Prostate gland (tissue), 2 donors: ENCODE measurements around the gene NFKBIB. TPM values are rescaled to one million over a fixed set of nuclear protein-coding genes. Genes with fewer than 3 reads are reported as not detected.
A peak's percentile ranks its signal among the peaks of the same experiment; 100 is the strongest.

Experiments
- DNase-seq: peaks from one replicate; pipeline ENCODE4 v3.0.0-alpha.2; 2019; ENCODE audit warnings: low spot score
- H3K27ac ChIP-seq, 2 donors: fragments of 200-600 bp; sonication (generic); 2 replicates each; pipeline ENCODE4 v1.5.1; 2017 to 2019
- H3K27me3 ChIP-seq: fragments of 200-600 bp; sonication (generic); replicated peaks from 2 replicates; pipeline ENCODE4 v1.5.1; 2019; ENCODE audit not compliant: insufficient read depth
- H3K36me3 ChIP-seq, 2 donors: fragments of 200-600 bp; sonication (generic); 1 replicate in 1 of 2; 2 replicates in 1 of 2; pipeline versions ENCODE4 v1.5.1 to v1.8.1; 2017 to 2019
- H3K4me1 ChIP-seq: fragments of 200-600 bp; sonication (generic); replicated peaks from 2 replicates; pipeline ENCODE4 v1.5.1; 2019
- H3K4me3 ChIP-seq, 2 donors: fragments of 200-600 bp; sonication (generic); 2 replicates each; pipeline ENCODE4 v1.5.1; 2017 to 2019
- H3K9me3 ChIP-seq: fragments of 200-600 bp; sonication (generic); 2 replicates; pipeline ENCODE4 v1.5.1; 2017
- POLR2A ChIP-seq: fragments of 450-650 bp; IDR thresholded peaks from one replicate; pipeline ENCODE4 v1.6.1; 2016; ENCODE audit warnings: antibody characterized with exemption, mild to moderate bottlenecking
- POLR2AphosphoS5 ChIP-seq: sonication (generic); formaldehyde crosslinking; IDR thresholded peaks from one replicate; pipeline ENCODE4 v1.6.1; 2017; ENCODE audit warnings: antibody characterized with exemption
- WGBS: methylation state at CpG from one replicate; pipeline ENCODE4 v1.1.5; 2018; 5-methylcytosine and 5-hydroxymethylcytosine counted together
- intact Hi-C: fragments of 100-400 bp; cut with DNase I; formaldehyde crosslinking; loops from one replicate; pipeline ENCODE4 v1.14.2; 2022
- total RNA-seq, 2 donors: library from RNA; depleted of rRNA; stranded (reverse); fragments of >200 nt; gene quantifications; one replicate each; pipeline ENCODE4 v1.1.0, GENCODE V29; 2016
- TF ChIP-seq, protein P1 (sequence below), 4 experiments: fragments of 200-600 bp in 2 of 4; fragments of 450-650 bp in 2 of 4; sonication (generic) in 2 of 4; IDR thresholded peaks; 1 replicate in 3 of 4; 2 replicates in 1 of 4; pipeline ENCODE4 v1.5.1; 2016 to 2019; ENCODE audit warnings: antibody characterized with exemption in 4 of 4, mild to moderate bottlenecking in 2 of 4, moderate library complexity in 2 of 4

The NFKBIB gene
- total RNA-seq, 2 donors from 2014 or later, result 29.8 to 50.6 TPM

DNA sequence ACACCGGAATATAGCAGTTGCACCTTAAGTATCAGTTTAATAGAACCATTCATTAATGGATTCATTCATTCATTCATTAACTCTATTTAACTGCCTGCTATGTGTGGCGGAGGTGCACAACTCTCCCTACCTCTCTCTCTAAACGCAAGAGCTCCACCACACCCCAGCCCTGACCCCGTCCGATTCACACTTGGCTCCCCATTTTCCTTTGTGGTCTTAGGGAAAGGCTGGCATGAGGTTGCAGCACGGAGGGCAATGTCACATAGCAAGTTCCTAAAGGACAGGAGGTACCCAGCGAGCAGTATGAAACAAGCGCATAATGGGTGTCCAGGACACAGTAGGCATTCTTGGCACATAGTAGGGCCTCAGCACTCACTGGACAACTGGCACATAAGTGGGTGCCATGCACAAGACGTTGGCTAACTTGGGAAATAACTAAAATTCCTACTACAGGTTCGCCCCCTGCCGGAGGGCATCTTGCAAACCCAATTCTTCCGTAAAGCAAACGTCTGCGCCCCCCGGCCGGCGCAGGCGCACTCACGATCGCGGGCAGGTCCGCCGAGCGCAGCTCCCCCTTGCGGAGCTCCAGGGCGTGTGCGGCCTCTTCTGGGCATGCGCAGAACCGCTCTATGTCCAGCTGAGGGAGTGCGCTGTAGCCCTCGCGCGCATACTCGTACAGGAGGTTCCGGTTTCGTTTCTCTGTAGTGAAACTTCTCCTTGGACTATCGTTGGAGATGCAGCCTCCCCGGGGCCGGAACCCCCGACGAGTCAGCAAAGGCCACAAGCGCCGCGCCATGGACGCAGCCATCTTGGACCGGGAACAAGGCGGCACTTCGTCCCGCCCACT lies 30.4 kb downstream of the NFKBIB start, which contains the start of gene SARS2:
Gene SARS2, minus strand, starts transcription at position 835 of the 847 bp plus-strand sequence. Its CDS starts 27 bp downstream, at position 808.
- H3K9me3 ChIP-seq, result no peaks in the 10 kb centered on the region
- peaks cover 5% of the 10 kb centered on the region for H3K4me1 ChIP-seq
- no peaks in the 10 kb centered on the region for H3K27me3 ChIP-seq
- peak within 1 kb of the TSS; percentile 91 to 94 for H3K27ac ChIP-seq
- DNase-seq, result peak; percentile 85
- 3% methylated on average over 48 of the region's 49 CpGs for WGBS
- peak within 1 kb of the TSS; percentile 60 to 61 for H3K4me3 ChIP-seq
- TF ChIP-seq POLR2A (peak; percentile 16), POLR2AphosphoS5 (peak; percentile 90)
- TF ChIP-seq, protein P1, sequence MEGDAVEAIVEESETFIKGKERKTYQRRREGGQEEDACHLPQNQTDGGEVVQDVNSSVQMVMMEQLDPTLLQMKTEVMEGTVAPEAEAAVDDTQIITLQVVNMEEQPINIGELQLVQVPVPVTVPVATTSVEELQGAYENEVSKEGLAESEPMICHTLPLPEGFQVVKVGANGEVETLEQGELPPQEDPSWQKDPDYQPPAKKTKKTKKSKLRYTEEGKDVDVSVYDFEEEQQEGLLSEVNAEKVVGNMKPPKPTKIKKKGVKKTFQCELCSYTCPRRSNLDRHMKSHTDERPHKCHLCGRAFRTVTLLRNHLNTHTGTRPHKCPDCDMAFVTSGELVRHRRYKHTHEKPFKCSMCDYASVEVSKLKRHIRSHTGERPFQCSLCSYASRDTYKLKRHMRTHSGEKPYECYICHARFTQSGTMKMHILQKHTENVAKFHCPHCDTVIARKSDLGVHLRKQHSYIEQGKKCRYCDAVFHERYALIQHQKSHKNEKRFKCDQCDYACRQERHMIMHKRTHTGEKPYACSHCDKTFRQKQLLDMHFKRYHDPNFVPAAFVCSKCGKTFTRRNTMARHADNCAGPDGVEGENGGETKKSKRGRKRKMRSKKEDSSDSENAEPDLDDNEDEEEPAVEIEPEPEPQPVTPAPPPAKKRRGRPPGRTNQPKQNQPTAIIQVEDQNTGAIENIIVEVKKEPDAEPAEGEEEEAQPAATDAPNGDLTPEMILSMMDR (IDR thresholded peaks at IDR 0.05), result peak; percentile 99 to 100 (median 100)
- H3K36me3 ChIP-seq, result no peaks in the 10 kb centered on the region
- intact Hi-C loops, result loop anchor here (5.0 to 10.0 kb wide), 3 partner anchors 195 to 525 kb away; partner anchors contain the start of genes ACTN4 and FAM98C

DNA sequence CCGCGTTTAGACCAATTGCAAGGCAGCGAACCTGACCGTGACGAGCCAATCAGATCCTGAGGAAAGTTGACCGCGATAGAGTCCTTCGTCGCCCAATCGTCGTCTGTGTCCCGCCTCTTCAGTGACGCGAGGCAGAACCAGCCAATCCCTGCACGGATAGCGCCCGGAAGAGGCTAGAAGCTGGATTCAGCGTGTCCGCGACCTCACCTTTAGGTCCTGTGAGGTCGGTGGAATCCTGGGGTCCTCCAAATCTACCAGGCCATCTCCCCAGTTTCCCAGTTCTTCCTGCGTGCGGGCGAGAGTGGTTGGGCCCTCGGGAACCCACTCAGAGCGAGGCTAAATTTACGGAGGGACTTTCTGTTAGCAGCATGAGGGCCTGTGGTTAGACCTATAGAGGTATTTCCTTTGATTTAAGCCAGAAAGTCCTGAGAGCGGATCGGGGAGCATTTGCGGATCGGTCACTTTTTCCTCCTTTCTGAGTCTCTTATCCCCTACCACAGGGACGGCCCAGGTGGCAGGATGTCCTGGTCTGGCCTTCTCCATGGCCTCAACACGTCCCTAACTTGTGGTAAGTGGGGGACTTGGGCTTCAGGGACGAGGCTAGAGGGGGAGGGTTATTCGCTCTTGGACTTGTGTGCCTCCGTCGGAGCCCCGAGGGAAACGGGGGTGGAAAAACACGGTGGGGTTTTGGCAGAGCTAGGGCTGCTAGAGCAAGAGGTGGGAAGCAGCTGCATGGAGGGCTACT lies 31.2 kb downstream of the NFKBIB start, which contains the start of gene MRPS12:
Gene MRPS12, plus strand, starts transcription at position 169 of the 745 bp plus-strand sequence. Its CDS starts 351 bp downstream, at position 520.
- intact Hi-C loops, result loop anchor here (5.0 to 10.0 kb wide), 3 partner anchors 196 to 526 kb away; partner anchors contain the start of genes ACTN4 and FAM98C
- H3K4me3 ChIP-seq, result peak within 1 kb of the TSS; percentile 60 to 61
- peak within 1 kb of the TSS; percentile 91 to 94 for H3K27ac ChIP-seq
- no peaks in the 10 kb centered on the region for H3K9me3 ChIP-seq
- no peaks in the 10 kb centered on the region for H3K36me3 ChIP-seq
- TF ChIP-seq POLR2AphosphoS5, result no peak
- TF ChIP-seq POLR2A, result peak; percentile 33
- H3K27me3 ChIP-seq, result no peaks in the 10 kb centered on the region
- H3K4me1 ChIP-seq, result peaks cover 5% of the 10 kb centered on the region
- peak; percentile 99 for DNase-seq
- 0% methylated on average over 40 of the region's 40 CpGs for WGBS

DNA sequence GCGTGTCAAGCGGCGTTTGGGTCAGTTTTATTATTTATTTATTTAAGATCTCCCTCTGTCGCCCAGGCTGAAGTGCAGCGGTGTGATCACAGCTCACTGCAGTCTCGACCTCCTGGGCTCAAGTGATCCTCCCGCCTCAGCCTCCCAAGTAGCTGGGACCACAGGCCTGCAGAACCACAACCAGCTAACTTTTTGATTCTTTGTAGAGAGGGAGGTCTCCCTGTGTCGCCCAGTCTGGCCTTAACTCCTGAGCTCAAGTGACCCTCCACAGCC lies 31.7 kb downstream of the NFKBIB start:
- TF ChIP-seq, protein P1 (IDR thresholded peaks at IDR 0.05), result no peak
- TF ChIP-seq POLR2A (no peak), POLR2AphosphoS5 (no peak)
- peaks cover 5% of the 10 kb centered on the region for H3K4me1 ChIP-seq
- 26% methylated on average over 8 of the region's 8 CpGs for WGBS
- no peaks in the 10 kb centered on the region for H3K36me3 ChIP-seq
- intact Hi-C loops, result loop anchor here (5.0 to 10.0 kb wide), 3 partner anchors 197 to 527 kb away; partner anchors contain the start of genes ACTN4 and FAM98C
- H3K27ac ChIP-seq, result peak overlapping the region; percentile 91 to 94
- peak overlapping the region; percentile 60 to 61 for H3K4me3 ChIP-seq
- H3K9me3 ChIP-seq, result no peaks in the 10 kb centered on the region
- no peaks in the 10 kb centered on the region for H3K27me3 ChIP-seq
- no peak for DNase-seq

DNA sequence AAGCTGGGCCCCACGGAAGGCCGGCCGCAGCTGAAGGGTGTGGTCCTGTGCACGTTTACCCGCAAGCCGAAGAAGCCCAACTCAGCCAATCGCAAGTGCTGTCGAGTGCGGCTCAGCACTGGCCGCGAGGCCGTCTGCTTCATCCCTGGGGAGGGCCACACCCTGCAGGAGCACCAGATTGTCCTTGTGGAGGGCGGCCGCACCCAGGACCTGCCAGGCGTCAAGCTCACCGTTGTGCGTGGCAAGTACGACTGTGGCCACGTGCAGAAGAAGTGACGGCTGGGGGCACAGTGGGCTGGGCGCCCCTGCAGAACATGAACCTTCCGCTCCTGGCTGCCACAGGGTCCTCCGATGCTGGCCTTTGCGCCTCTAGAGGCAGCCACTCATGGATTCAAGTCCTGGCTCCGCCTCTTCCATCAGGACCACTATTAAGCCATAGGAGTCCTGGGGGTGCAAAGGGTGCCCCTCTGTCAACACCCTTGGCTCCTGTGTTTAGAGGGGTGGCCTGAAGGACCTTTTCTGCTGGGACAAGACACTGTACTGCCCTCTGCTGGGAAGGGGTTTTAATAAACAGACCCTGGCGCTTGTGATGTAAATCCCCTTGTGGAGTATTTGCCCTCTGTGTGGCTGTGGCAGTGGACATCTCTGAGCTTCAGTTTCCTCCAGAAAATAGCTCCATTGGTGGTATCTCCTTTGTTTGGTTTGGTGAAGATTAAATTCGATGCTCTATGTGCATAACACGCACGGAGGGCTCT lies 32.8 kb downstream of the NFKBIB start:
- Histone ChIP-seq H3K4me3 (no peak overlapping the region), H3K9me3 (no peaks in the 10 kb centered on the region), H3K36me3 (no peaks in the 10 kb centered on the region), H3K27me3 (no peaks in the 10 kb centered on the region), H3K4me1 (peaks cover 5% of the 10 kb centered on the region), H3K27ac (no peak overlapping the region)
- DNase-seq, result no peak
- no peak for TF ChIP-seq POLR2A
- no peak for TF ChIP-seq POLR2AphosphoS5
- TF ChIP-seq, protein P1 (IDR thresholded peaks at IDR 0.05), result no peak
- intact Hi-C loops, result loop anchor here (5.0 to 10.0 kb wide), 3 partner anchors 198 to 528 kb away; partner anchors contain the start of genes ACTN4 and FAM98C
- 91% methylated on average over 29 of the region's 29 CpGs for WGBS
